Neural progenitor cell (in vitro differentiated cells): ENCODE results near the gene DELE1.

Experiments used
- CTCF ChIP-seq: fragments of 200-600 bp; sonication (generic); IDR thresholded peaks from 2 replicates; pipeline ENCODE4 v1.5.1; 2017; ENCODE audit warnings: antibody characterized with exemption, mild to moderate bottlenecking
- EZH2 ChIP-seq: fragments of 200-600 bp; sonication (generic); IDR thresholded peaks from 2 replicates; pipeline ENCODE4 v1.6.1; 2017; ENCODE audit warnings: antibody characterized with exemption, mild to moderate bottlenecking, moderate library complexity
- EZH2phosphoT487 ChIP-seq: fragments of 200-600 bp; sonication (generic); IDR thresholded peaks from 2 replicates; pipeline ENCODE4 v1.6.1; 2017; ENCODE audit warnings: antibody characterized with exemption

- TF ChIP-seq EZH2 (no peak), CTCF (no peak), EZH2phosphoT487 (no peak)
These were observed 59.0 kb downstream of the DELE1 start for GRCh38 chr5:141982626-141983025.
